ENCODE measurements around the gene CACNB3. TPM values are rescaled to one million over a fixed set of nuclear protein-coding genes. Genes with fewer than 3 reads are reported as not detected.

The CACNB3 gene
- total and polyA plus RNA-seq, 2 donors (not counting 1 experiment from before 2014, with no cell fraction given) = 1.6 to 4.0 TPM

DNA sequence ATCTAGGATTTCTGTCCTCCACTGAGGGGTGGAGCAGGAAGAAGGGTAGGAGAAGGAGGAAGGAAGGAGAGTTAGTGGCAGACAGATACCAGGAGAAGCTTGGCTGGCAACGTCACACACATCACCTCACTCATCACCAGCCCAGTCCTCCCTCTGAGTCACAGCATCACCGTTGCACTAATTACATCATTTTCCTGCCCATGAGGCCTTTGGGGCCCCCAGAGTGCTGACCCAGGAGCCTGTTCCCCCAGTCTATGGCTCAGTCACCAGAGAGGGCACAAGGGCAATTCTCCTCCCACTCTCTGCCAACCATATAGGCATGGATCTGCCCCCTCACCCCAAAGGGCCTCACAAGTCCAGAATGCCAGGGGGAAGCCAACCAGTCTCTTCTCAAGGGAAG, 42.8 kb downstream of the CACNB3 start:
- H3K9ac ChIP-seq (ENCODE audit: low read length) = no peak overlapping the region
- no peak overlapping the region for H3K4me3 Mint-ChIP-seq
- no peak for ATAC-seq (ENCODE audit: low read depth)

DNA sequence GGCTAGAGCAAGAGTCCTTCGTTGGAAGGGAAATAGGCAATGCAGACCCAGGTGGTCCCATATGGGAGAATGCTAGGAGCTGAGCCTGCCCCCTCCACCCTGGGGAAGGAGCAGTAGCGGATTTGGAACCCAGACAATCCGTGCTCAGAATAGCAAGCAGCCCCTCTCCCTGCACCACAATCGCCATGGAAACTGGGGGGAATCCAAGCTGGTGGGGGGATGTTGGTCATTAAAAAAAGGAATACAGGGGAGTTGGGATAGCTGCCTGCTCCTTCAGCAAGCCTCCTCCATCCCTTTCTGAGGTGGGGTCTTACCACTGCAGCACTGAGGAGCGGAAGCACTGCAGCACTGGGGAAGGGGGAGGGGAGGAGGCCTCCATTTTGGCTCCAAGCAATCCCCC, 44.5 kb downstream of the CACNB3 start:
- TF ChIP-seq, protein P1, sequence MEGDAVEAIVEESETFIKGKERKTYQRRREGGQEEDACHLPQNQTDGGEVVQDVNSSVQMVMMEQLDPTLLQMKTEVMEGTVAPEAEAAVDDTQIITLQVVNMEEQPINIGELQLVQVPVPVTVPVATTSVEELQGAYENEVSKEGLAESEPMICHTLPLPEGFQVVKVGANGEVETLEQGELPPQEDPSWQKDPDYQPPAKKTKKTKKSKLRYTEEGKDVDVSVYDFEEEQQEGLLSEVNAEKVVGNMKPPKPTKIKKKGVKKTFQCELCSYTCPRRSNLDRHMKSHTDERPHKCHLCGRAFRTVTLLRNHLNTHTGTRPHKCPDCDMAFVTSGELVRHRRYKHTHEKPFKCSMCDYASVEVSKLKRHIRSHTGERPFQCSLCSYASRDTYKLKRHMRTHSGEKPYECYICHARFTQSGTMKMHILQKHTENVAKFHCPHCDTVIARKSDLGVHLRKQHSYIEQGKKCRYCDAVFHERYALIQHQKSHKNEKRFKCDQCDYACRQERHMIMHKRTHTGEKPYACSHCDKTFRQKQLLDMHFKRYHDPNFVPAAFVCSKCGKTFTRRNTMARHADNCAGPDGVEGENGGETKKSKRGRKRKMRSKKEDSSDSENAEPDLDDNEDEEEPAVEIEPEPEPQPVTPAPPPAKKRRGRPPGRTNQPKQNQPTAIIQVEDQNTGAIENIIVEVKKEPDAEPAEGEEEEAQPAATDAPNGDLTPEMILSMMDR (IDR thresholded peaks at IDR 0.05) = no peak
- TF ChIP-seq EZH2 (IDR thresholded peaks at IDR 0.05; ENCODE audit: borderline replicate concordance, insufficient read depth, low read depth, low read length, poor library complexity, severe bottlenecking) = no peak

More for the DNA sequence above, 42.8 kb downstream of the CACNB3 start:
- DNase-seq = no peak
- peaks cover 0 to 9% (median 1%) of the 10 kb centered on the region in 4 experiments for H3K27me3 ChIP-seq (replicated peaks in 1 of 4; ENCODE audit: control extremely low read depth in 1 of 4, control insufficient read depth in 3 of 4, insufficient read depth in 4 of 4, low read length in 3 of 4)
- no peak overlapping the region for H3K4me2 ChIP-seq (replicated peaks; ENCODE audit: low read depth, low read length, poor library complexity, severe bottlenecking)
- 56% methylated on average over 2 of the region's 2 CpGs for WGBS (ENCODE audit: insufficient coverage)
- CTCF ChIA-PET = interaction anchor here (9.3 to 13.1 kb wide), 2 partner anchors 8 to 29 kb away, joined by 82 to 303 read pairs; partner anchors contain the start of gene DDX23
- H3K4me3 ChIP-seq (ENCODE audit: control extremely low read depth in 1 of 5, extremely low read depth in 1 of 5, insufficient read depth in 1 of 5, low read depth in 2 of 5, low read length in 4 of 5) = no peak overlapping the region
- POLR2A ChIA-PET = interaction anchor here (0.6 kb wide), 1 partner anchor 9 kb away, joined by 4 read pairs; the partner anchor contains the start of gene DDX23
- H3K79me2 ChIP-seq (ENCODE audit: control insufficient read depth, insufficient read depth, low read length) = peaks cover 2% of the 10 kb centered on the region
- intact Hi-C loops (cut with micrococcal nuclease) = no loop called here
- Mint-ChIP-seq H3K9me3 (ENCODE audit: insufficient read depth) (no peaks in the 10 kb centered on the region), H3K27me3 (no peaks in the 10 kb centered on the region), H3K27ac (no peak overlapping the region), H3K4me1 (peaks cover 33% of the 10 kb centered on the region)
- H2AFZ ChIP-seq (ENCODE audit: insufficient read depth, low read depth, low read length, poor library complexity, severe bottlenecking) = no peak overlapping the region
- H3K4me1 ChIP-seq (ENCODE audit: control insufficient read depth in 2 of 2, insufficient read depth in 2 of 2, low read length in 2 of 2) = peaks cover 19 to 28% of the 10 kb centered on the region in 2 donors
- TF ChIP-seq, protein P1 (IDR thresholded peaks at IDR 0.05) = no peak
- no peak for TF ChIP-seq EZH2 (IDR thresholded peaks at IDR 0.05; ENCODE audit: borderline replicate concordance, insufficient read depth, low read depth, low read length, poor library complexity, severe bottlenecking)
- no peaks in the 10 kb centered on the region for H3K36me3 ChIP-seq (replicated peaks in 1 of 2; ENCODE audit: control extremely low read depth in 1 of 2, control insufficient read depth in 1 of 2, extremely low read depth in 1 of 2, insufficient read depth in 2 of 2, low read length in 1 of 2)
- H3K27ac ChIP-seq (ENCODE audit: low read length in 2 of 2) = no peak overlapping the region
- H3K9me3 ChIP-seq (ENCODE audit: control extremely low read depth in 1 of 3, control insufficient read depth in 2 of 3, insufficient read depth in 1 of 3, low read length in 2 of 3) = no peaks in the 10 kb centered on the region
- no peaks in the 10 kb centered on the region for H4K20me1 ChIP-seq (ENCODE audit: control insufficient read depth, insufficient read depth, low read length, poor library complexity, severe bottlenecking)

More for the DNA sequence above, 44.5 kb downstream of the CACNB3 start:
- ATAC-seq (ENCODE audit: low read depth) = no peak
- no peaks in the 10 kb centered on the region for H3K36me3 ChIP-seq (replicated peaks in 1 of 2; ENCODE audit: control extremely low read depth in 1 of 2, control insufficient read depth in 1 of 2, extremely low read depth in 1 of 2, insufficient read depth in 2 of 2, low read length in 1 of 2)
- no peak overlapping the region for H3K4me3 ChIP-seq (ENCODE audit: control extremely low read depth in 1 of 5, extremely low read depth in 1 of 5, insufficient read depth in 1 of 5, low read depth in 2 of 5, low read length in 4 of 5)
- H3K27me3 Mint-ChIP-seq = no peaks in the 10 kb centered on the region
- H3K4me1 Mint-ChIP-seq = peaks cover 29% of the 10 kb centered on the region
- no peak overlapping the region for H3K4me2 ChIP-seq (replicated peaks; ENCODE audit: low read depth, low read length, poor library complexity, severe bottlenecking)
- WGBS (ENCODE audit: insufficient coverage) = 80% methylated on average over 1 of the region's 5 CpGs
- DNase-seq = no peak
- no peak overlapping the region for H3K27ac ChIP-seq (ENCODE audit: low read length in 2 of 2)
- no peak overlapping the region for H3K27ac Mint-ChIP-seq
- peaks cover 2% of the 10 kb centered on the region for H3K79me2 ChIP-seq (ENCODE audit: control insufficient read depth, insufficient read depth, low read length)
- ChIA-PET CTCF (interaction anchor here (8.6 to 9.3 kb wide), 2 partner anchors 10 to 28 kb away, joined by 53 to 82 read pairs; partner anchors contain the start of gene DDX23), POLR2A (no interaction called here)
- no peak overlapping the region for H3K4me3 Mint-ChIP-seq
- H3K9ac ChIP-seq (ENCODE audit: low read length) = no peak overlapping the region
- intact Hi-C loops (cut with micrococcal nuclease) = no loop called here
- no peaks in the 10 kb centered on the region for H3K9me3 Mint-ChIP-seq (ENCODE audit: insufficient read depth)
- no peak overlapping the region for H2AFZ ChIP-seq (ENCODE audit: insufficient read depth, low read depth, low read length, poor library complexity, severe bottlenecking)
- H3K4me1 ChIP-seq (ENCODE audit: control insufficient read depth in 2 of 2, insufficient read depth in 2 of 2, low read length in 2 of 2) = peaks cover 21 to 25% of the 10 kb centered on the region in 2 donors
- no peaks in the 10 kb centered on the region for H3K9me3 ChIP-seq (ENCODE audit: control extremely low read depth in 1 of 3, control insufficient read depth in 2 of 3, insufficient read depth in 1 of 3, low read length in 2 of 3)
- no peaks in the 10 kb centered on the region for H4K20me1 ChIP-seq (ENCODE audit: control insufficient read depth, insufficient read depth, low read length, poor library complexity, severe bottlenecking)
- H3K27me3 ChIP-seq (replicated peaks in 1 of 4; ENCODE audit: control extremely low read depth in 1 of 4, control insufficient read depth in 3 of 4, insufficient read depth in 4 of 4, low read length in 3 of 4) = peaks cover 0 to 9% (median 1%) of the 10 kb centered on the region in 4 experiments
